WERI-Rb-1 (cell line): ENCODE measurements around the gene KRT3.

Experiments
- DNase-seq: peaks from one replicate; pipeline ENCODE4 v3.0.0-alpha.2; 2020
- H3K27ac ChIP-seq: fragments of 250-450 bp; sonication (Bioruptor Pico); 2 replicates; pipeline ENCODE4 v1.5.1; 2020; ENCODE audit warnings: mild to moderate bottlenecking, moderate library complexity
- H3K27me3 ChIP-seq: fragments of 250-450 bp; sonication (Bioruptor Pico); 2 replicates; pipeline ENCODE4 v1.5.1; 2021; ENCODE audit warnings: mild to moderate bottlenecking, low read depth, moderate library complexity; ENCODE audit not compliant: insufficient read depth, severe bottlenecking
- H3K36me3 ChIP-seq: fragments of 250-450 bp; sonication (Bioruptor Pico); 2 replicates; pipeline ENCODE4 v1.5.1; 2020; ENCODE audit warnings: mild to moderate bottlenecking, moderate library complexity
- H3K4me3 ChIP-seq: 2 replicates; pipeline ENCODE4 v1.5.1; 2011; ENCODE audit warnings: low read depth, mild to moderate bottlenecking, control low read depth, low read length
- H3K9me3 ChIP-seq: fragments of 250-450 bp; sonication (Bioruptor Pico); 2 replicates; pipeline ENCODE4 v1.5.1; 2021; ENCODE audit warnings: mild to moderate bottlenecking, moderate library complexity; ENCODE audit not compliant: severe bottlenecking
- TF ChIP-seq, protein P1 (sequence below): IDR thresholded peaks from 2 replicates; pipeline ENCODE4 v1.5.1; 2011; ENCODE audit warnings: low read depth, mild to moderate bottlenecking, control low read depth, inconsistent platforms, low read length

The KRT3 gene

DNA sequence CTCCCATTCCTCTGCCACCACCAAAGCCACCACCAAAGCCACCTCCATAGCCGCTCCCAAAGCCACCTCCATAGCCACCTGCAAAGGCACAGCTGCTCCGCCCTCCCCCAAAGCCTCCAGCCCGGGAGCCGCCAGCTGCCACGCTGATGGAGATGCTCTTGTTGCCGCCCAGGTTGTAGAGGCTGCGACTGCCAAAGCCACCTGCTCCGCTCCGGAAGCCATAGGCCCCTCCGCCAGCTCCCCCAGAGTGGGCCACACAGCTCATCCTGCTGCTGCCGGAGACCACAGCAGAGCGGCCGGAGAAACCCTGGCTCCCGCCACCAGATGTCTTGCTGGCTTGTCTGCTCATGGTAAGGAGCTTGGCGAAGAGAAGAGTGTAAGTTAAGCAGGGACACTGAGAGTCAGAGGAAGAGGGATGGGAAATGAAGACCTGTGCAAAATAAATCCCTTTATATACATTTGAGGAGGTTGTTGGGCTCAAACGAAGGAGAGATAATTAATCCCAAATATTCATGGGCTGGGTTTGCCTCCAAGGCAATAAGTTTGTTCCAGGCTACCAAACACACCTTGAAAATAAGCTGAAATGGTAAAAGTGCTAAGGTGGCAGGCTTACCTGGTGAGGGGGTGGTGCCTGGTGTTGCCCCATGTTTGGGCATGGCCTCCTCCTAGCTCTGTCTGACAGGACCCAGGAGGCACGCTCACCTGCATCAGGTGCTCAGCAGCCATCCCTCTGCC is at the start of gene KRT3:
TSS of gene KRT3 (minus strand) at position 424 of the 735 bp plus-strand sequence. CDS start at position 349, 75 bp downstream.
- TF ChIP-seq, protein P1, sequence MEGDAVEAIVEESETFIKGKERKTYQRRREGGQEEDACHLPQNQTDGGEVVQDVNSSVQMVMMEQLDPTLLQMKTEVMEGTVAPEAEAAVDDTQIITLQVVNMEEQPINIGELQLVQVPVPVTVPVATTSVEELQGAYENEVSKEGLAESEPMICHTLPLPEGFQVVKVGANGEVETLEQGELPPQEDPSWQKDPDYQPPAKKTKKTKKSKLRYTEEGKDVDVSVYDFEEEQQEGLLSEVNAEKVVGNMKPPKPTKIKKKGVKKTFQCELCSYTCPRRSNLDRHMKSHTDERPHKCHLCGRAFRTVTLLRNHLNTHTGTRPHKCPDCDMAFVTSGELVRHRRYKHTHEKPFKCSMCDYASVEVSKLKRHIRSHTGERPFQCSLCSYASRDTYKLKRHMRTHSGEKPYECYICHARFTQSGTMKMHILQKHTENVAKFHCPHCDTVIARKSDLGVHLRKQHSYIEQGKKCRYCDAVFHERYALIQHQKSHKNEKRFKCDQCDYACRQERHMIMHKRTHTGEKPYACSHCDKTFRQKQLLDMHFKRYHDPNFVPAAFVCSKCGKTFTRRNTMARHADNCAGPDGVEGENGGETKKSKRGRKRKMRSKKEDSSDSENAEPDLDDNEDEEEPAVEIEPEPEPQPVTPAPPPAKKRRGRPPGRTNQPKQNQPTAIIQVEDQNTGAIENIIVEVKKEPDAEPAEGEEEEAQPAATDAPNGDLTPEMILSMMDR = no peak
- no peaks in the 10 kb centered on the region for H3K9me3 ChIP-seq
- H3K27me3 ChIP-seq = peaks cover 93% of the 10 kb centered on the region
- H3K27ac ChIP-seq = no peak within 1 kb of the TSS
- no peaks in the 10 kb centered on the region for H3K36me3 ChIP-seq
- no peak within 1 kb of the TSS for H3K4me3 ChIP-seq
- DNase-seq = no peak

DNA sequence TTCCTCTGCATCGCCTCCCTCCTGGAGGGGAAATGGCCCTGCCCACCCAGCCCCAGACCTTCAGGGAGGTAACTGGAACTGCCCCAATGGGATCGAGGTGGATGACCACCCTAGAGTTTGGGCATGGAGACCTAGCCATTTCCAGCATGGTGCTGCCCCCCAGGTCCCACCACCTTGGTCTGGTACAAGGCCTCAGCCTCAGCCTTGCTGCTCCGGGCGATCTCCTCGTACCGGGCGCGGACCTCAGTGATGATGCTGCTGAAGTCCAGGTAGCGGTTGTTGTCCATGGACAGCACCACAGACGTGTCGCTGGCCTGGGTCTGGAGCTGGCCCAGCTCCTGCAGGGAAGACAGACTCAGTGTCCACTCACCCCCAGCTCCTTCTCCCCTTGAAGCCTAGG is 48.5 kb upstream of the KRT3 start:
- peaks cover 92% of the 10 kb centered on the region for H3K27me3 ChIP-seq
- H3K9me3 ChIP-seq = no peaks in the 10 kb centered on the region
- no peak for DNase-seq
- H3K27ac ChIP-seq = no peak overlapping the region
- H3K36me3 ChIP-seq = no peaks in the 10 kb centered on the region
- TF ChIP-seq, protein P1 = no peak
- no peak overlapping the region for H3K4me3 ChIP-seq

- no peak overlapping the region for H3K27ac ChIP-seq
- DNase-seq = no peak
- H3K27me3 ChIP-seq = peaks cover 93% of the 10 kb centered on the region
- TF ChIP-seq, protein P1 = no peak
- H3K36me3 ChIP-seq = no peaks in the 10 kb centered on the region
- H3K9me3 ChIP-seq = no peaks in the 10 kb centered on the region
- H3K4me3 ChIP-seq = no peak overlapping the region
Observed at GRCh38 chr12:52839436-52840105, 43.7 kb upstream of the KRT3 start.

DNA sequence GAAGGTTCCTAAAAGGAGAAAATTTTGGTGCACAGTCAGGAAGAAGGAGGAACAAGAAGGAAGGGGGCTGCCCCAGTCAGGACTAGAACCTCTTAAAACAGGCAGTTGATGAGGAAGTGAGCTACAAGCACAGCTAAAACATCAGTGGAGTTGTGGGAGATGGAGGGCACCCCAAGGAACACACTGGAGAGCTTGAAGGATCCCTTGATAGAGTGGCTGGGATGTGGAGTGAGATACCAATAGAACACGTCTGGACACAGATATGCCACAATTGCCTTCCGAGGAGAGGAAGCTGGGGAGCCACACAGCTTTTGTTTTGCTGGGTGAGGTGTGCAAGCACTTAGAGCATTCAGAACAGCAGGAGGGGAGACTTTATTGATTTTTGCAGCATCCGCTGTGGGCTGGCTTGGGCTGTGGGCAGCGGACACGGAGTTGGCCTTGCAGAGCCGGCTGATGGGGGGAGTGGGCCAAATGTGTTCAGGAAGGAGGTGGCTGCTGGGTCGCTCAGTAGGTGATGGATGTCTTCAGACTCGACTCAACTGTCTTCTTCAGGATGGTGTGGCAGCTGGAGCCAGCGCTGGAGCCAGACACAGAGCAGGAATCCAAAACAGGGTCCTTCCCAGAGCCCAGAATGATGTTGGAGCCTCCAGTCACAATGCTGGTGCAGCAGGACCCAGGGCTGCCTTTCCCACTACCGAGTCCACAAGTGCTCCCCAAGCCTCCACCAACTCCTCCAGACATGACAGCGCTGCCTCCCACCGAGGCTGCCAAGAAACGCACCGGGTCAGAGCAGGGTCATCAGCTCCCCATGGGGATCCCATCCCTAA is 42.9 kb upstream of the KRT3 start:
- H3K27me3 ChIP-seq = peaks cover 93% of the 10 kb centered on the region
- H3K27ac ChIP-seq = no peak overlapping the region
- H3K4me3 ChIP-seq = no peak overlapping the region
- TF ChIP-seq, protein P1 = no peak
- DNase-seq = no peak
- no peaks in the 10 kb centered on the region for H3K9me3 ChIP-seq
- no peaks in the 10 kb centered on the region for H3K36me3 ChIP-seq

DNA sequence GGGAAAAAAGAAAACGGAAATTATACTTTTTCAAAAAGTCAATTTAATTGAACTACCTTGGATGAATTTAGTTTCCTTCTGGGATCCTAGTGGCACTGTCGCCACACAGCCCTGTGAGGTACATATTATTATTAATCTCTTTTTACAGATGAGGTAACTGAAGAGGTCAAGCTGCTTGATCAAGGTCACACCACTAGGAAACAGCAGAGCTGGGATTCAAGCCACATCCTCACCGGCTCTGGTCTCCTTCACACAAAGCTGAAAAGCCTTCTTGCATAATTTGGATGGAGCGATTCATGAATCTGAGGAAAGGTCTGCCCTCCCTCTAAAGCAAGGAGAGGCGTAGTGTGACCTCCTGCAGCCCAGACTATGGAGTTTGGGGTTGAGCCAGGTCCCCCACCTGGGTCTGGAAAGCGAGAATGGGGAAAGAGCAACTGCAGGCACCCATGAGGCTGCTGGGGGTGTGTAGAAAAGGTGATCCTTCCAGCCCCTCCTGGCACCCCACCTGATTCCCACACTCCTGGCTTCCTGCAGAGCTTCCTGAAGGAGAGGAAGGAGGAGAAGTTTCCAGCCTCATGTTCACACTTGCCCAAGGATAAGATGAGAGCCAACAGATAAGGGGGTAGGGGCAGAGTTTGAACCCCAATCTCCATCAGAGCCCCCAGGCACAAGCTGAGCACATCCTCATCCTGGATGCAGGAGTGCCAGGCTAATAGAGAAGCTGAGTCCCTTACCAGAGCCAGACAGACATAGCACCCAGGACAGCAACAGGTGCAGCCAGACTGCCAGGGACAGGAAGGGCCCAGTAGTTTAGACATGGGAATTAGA is 42.1 kb upstream of the KRT3 start:
- no peak for DNase-seq
- Histone ChIP-seq H3K27me3 (peaks cover 95% of the 10 kb centered on the region), H3K27ac (no peak overlapping the region), H3K36me3 (no peaks in the 10 kb centered on the region), H3K4me3 (no peak overlapping the region), H3K9me3 (no peaks in the 10 kb centered on the region)
- TF ChIP-seq, protein P1 = no peak
